HG02763 (cell line): ENCODE measurements around the gene PSTPIP1.

ENCODE experiments used
- ATAC-seq: cut with Tn5 transposase; IDR thresholded peaks from one replicate; pipeline ENCODE4 v1.9.1; 2021; ENCODE audit warnings: mild to moderate bottlenecking, moderate library complexity; ENCODE audit not compliant: unreplicated experiment

PSTPIP1 gene

GRCh38 chr15:76978522-76979330, 16.2 kb upstream of the PSTPIP1 start:
- ATAC-seq: no peak

GRCh38 chr15:76979331-76979925, 15.5 kb upstream of the PSTPIP1 start:
- no peak for ATAC-seq

GRCh38 chr15:76979996-76980520, 14.9 kb upstream of the PSTPIP1 start:
- ATAC-seq: no peak

GRCh38 chr15:76982356-76982755, 12.6 kb upstream of the PSTPIP1 start:
- no peak for ATAC-seq

GRCh38 chr15:76982756-76983155, 12.2 kb upstream of the PSTPIP1 start:
- no peak for ATAC-seq

GRCh38 chr15:76983590-76984375, 11.1 kb upstream of the PSTPIP1 start:
- no peak for ATAC-seq

GRCh38 chr15:76986743-76987142, 8.2 kb upstream of the PSTPIP1 start:
- no peak for ATAC-seq

GRCh38 chr15:76987276-76987675, 7.7 kb upstream of the PSTPIP1 start:
- ATAC-seq: no peak

GRCh38 chr15:76987896-76988860, 6.7 kb upstream of the PSTPIP1 start:
- ATAC-seq: peak; percentile 70

GRCh38 chr15:76988867-76989780, 5.8 kb upstream of the PSTPIP1 start:
- ATAC-seq: no peak

GRCh38 chr15:76991048-76991447, 3.9 kb upstream of the PSTPIP1 start:
- no peak for ATAC-seq

- ATAC-seq: no peak
These were observed 2.9 kb upstream of the PSTPIP1 start for GRCh38 chr15:76991741-76992645.

GRCh38 chr15:76993114-76993725, 1.7 kb upstream of the PSTPIP1 start:
- ATAC-seq: no peak

GRCh38 chr15:76994001-76994400, 925 bp upstream of the PSTPIP1 start:
- ATAC-seq: no peak

GRCh38 chr15:76994496-76994895, 430 bp upstream of the PSTPIP1 start:
- no peak for ATAC-seq

- ATAC-seq: no peak
These were observed 1.2 kb downstream of the PSTPIP1 start for GRCh38 chr15:76996076-76996525.

- no peak for ATAC-seq
These were observed 1.8 kb downstream of the PSTPIP1 start for GRCh38 chr15:76996526-76997401.
